GM21619 (cell line): Measurements from ENCODE around the gene MMP15.
"Not testable (repeated sequence)": the region's sequence is repeated elsewhere in the genome, so short reads cannot be mapped to it uniquely, and the experiment has no call there.

Experiments used
- ATAC-seq: cut with Tn5 transposase; IDR thresholded peaks from one replicate; pipeline ENCODE4 v1.9.1; 2021; ENCODE audit not compliant: unreplicated experiment

The MMP15 gene

DNA sequence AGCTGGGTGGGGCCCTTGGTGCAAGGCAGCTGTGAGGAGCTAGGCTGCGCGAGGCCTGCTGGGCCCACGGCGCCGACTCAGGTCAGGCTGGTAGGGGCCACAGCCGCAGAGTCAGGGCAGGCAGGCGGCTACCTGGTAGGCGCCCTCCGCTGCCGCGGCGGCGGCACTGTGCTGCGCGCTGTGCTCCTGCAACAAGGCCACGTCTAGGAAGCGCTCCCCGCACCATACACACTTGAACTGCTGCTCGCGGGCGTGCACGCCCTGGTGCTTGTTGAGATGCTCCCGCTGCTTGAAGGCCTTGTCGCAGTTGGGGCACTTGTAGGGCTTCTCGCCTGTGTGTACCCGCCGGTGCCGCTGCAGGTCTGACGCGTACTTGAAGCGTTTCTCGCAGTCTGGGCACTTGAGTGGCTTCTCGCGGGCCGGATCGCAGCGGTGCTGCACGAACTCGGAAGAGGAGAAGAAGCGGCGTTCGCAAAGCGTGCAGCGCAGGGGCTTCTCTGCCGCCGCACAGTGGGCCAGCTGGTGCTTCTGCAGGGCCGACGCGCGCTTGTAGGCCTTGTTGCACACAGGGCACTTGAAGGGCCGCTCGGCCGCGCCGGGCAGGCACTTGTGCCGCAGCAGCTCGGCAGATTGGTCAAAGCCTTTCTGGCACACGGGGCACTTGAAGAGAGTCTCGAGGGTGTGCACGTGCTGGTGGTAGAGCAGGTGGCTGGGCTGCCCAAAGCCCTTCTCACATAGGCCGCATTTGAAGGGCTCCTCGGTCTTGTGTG, 29.0 kb upstream of the MMP15 start:
- no peak for ATAC-seq

DNA sequence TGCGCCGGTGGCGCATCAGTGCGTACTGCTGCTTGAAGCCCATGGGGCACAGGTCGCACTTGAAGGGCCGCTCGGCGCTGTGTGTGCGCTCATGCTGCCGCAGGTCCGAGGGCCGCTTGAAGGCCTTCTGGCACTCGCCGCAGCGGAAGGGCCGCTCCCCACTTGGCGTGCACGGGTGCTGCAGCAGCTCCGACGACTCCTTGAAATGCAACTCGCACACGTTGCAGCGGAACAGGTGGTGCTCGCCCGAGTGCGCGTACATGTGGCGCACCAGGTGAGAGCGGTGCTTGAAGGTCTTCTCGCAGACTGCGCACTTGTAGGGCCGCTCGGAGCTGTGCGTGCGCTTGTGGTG, 28.4 kb upstream of the MMP15 start:
- ATAC-seq: no peak

DNA sequence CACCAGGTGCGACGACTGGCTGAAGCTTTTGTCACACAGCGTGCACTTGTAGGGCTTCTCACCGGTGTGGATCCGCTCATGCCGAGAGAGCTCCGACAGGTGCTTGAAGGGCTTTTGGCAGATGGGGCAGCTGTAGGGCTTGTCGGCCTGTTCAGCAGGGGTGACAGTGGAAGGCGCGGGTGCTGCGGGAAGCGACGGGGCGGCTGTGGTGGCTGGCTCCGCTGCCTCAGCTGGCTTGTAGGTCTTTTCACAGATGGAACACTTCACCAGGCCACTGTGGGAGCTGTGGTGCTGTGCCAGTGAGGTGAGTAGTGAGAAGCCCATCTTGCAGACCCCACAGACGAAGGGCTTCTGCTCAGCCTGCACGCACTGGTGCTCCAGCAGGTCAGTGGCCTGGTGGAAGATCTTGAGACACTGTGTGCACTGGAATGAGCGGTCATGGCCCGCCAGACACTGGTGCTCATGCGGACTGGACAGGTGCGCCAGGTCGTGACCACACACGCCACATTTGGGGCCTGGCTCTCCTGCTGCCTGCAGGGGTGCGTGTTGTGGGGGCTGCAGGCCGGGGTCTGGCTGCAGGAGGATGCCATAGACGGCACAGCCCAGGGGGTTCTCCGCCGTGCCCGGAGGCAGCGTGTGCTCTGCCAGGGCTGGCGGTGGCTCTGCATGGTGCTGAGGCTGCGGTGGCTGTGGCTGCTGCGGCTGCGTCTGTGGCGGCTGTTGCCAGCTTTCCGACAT, 27.9 kb upstream of the MMP15 start:
- ATAC-seq: no peak

DNA sequence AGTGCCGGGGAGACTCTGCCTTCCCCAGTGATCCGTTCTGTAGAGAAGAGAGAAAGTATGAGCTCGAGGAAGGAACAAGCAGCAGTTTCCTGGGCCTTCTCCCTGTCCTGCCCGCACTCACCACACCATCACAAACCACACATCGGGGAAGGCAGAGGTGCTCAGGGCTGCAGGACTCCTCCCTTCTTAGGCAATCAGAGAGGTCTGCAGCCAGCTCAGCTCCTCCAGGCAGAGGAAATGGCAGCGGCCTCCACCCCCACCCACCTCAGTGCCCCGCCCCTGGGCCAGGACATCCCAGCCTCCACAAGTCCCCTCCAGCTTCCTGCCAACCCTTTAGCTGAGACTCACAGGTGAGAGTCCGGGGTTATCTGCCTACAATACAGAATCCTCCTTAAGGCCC, 27.1 kb upstream of the MMP15 start:
- no peak for ATAC-seq

DNA sequence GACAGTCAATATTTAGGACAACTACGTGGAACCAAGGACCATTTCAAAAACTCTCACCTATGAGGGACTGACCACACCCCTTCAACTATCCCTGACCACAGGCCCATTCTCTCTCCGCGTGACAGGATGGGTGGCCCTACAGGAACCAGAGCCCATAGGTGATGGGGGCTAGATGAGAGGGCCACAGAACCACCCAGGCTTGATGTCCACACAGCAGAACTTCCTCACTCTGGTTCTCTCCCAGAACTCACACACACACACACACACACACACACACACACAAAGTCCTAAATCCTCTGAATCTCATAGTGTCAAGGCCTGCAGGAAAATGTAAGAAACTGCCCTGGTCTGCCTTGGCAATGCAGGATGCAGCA, 26.6 kb upstream of the MMP15 start:
- ATAC-seq: no peak

DNA sequence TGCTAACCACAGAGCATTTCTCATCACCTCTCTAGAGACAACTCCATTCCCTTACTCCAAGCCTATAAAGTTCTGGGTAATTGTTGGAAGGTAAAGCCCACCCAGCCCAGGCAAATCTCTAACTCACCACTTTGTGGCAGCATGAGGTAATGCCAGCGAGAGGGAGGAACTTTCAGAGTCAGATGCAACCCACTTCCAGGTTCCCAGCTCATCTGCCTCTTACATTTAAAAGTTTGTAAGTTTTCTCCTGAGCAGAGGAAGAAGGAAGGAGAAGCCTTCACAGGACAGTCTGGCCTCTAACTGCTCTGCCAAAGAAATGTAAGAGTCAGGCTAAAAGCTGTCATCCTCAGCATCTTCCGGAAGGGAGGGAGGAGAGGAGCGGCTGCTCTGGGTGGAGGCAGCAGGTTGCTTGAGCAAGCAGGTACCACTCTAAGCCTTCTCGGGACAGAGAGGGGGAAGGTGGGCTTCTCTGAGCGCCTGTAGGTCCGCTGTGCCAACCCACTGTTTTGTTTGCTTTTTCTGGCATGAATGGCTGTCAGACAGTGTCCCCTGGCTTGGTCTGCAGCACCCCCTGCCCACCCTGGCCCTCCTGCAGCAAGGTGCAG, 26.1 kb upstream of the MMP15 start:
- peak; percentile 1 for ATAC-seq

DNA sequence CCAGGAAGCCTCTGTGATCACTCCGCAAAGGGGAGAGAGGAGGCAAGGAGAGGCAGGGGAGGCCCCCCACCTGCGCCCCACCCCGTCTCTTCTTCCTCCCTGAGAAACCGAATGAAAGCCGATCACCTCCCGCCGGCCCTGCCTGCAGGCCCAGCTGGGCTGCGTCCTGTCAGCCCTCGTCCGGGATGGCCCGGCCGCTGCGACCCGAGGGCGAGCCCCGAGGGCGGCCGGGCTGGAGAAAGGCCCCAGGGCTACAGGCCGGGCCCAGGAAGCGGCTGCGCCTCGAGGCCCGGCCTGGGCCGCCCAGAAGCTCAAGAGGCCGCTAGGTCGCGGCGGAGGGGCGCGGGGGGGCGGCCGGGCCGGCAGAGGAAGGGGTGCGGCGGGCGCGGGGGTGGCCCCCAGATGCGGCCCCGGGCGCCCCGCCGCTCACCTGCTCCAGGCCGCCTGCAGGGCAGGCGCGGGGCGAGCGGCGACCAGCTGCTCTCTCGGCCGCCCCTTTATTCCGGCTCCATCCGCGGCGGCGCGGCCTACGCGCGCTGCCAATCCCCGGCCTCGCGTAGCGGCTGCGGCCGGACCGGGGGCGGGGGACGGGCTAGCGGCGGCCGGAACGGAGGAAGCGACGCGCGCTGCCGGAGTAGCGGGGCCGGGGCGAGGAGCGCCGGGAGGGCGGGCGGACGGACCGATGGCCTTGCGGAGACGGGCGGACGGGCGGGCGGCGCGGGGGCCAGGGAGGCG, 25.4 kb upstream of the MMP15 start, which contains the start of gene ZNF319:
TSS of gene ZNF319 (minus strand) at position 702 of the 735 bp plus-strand sequence. CDS start 2,407 bp downstream, outside the sequence.
- ATAC-seq: peak; percentile 24

DNA sequence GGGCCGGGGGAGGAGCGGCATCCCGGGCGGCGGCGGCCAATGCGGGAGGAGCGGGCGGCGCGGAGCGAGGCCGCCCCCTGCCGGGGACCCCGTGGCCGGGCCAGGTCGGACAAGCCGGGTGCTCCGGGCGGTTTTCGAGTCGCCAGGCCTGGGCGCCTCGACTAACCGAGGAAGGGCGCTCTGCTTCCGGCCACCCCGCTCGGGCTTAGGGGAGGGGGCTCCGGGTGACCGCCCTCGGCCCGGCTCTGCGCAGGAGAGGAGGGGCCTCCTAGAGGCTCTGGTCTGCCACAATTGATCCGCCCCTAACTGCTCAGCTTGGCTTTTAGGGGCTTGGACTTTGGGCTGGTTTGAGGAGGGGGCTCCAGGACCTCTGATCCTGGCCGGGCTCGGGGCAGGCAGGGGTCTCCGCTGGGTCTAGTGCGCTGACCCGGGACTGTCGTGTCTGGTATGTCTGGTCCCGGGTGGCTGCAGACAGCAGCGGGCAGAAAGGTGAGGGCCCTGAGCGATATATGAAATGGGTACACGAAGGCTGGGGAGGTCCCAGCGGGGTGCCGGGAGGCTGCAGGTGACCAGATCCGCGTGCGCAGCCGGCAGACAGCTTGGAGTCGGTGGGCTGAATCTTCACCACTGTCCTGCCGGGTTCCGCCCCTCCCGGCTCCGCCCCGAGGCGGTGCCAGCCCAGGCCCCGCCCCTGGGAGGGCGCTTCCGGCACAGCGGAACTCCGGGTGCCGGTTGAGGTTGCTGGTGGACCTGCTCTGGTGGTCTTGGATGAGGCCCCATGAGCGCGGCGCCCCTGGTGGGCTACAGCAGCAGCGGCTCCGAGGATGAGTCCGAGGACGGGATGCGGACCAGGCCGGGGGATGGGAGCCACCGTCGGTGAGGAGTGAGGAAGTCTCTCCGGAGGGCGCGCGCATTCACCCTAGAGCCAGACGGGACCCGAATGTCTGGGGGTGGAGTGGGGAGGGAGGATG, 24.6 kb upstream of the MMP15 start, which contains the start of gene USB1:
TSS of gene USB1 (plus strand) at position 702 of the 971 bp plus-strand sequence. CDS start at position 779, 77 bp downstream.
- ATAC-seq: peak; percentile 72

DNA sequence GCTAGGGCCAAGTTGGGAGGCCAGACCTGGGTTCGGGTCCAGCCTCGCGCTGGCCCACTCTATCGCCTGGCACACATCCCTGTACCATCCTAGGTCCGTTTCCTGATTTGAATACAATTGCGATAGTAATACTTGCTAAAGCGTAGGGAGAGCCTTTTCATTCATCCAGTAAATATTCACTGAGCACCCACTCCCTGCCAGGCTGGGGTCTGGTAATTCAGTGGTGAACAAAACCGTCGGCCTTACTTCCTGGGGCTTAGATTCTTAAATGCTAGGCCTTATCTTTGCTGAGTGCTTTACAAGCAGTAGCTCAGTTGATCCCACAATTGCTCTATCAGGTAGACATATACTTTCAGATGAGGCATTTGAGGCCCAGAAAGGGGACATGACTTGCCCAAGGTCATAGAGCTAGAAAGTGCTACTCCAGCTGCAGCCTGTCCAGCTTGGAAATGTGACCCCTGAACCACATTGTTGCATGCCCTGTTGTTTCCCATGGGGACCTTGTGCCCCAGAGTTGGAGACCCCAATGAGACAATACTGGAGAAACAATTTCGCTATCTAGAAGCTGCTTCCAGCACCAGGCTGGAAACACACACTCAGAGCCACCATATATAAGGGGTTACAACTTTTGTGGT, 23.7 kb upstream of the MMP15 start:
- no peak for ATAC-seq

DNA sequence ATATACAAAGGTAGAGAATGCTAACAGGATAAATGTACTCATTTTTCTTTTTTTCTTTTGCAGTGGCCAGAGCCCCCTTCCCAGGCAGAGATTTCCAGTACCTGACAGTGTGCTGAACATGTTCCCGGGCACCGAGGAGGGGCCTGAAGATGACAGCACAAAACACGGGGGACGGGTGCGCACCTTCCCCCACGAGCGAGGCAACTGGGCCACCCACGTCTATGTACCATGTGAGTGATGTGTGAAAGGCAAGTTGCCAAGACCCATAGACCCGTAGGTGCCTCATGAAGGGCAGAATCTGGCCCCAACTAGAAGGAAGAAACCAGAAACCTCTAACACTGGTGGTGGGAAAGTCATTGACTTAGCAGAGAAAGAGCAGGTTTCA, 23.1 kb upstream of the MMP15 start:
- ATAC-seq: no peak

DNA sequence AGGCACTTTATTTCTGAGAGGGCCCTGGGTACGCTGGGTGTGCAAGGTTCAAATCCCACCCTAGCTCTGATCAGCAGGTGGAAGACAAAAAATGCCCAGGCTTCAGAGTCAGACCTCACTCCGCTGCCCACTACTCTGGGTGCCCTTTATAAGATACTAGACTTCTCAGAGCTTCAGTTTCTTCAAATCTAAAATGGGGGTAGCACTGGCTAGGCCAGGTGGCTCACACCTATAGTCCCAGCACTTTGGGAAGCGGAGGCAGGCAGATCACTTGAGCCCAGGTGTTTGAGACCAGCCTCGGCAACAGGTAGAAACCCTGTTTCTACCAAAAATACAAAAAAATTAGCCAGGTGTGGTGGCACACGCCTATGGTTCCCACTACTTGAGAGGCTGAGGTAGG, 22.6 kb upstream of the MMP15 start:
- ATAC-seq: no peak

DNA sequence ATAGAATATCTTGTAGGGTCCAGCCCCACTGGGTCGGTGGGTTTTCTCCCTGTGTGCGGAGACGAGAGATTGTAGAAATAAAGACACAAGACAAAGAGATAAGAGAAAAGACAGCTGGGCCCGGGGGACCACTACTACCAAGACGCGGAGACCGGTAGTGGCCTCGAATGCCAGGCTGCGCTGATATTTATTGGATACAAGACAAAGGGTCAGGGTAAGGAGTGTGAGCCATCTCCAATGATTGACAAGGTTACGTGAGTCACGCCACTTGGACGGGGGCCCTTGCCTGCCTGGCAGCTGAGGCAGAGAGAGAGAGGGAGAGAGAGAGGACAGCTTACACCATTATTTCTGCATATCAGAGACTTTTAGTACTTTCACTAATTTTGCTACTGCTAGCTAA, 20.8 kb upstream of the MMP15 start:
- ATAC-seq: not testable (repeated sequence)

DNA sequence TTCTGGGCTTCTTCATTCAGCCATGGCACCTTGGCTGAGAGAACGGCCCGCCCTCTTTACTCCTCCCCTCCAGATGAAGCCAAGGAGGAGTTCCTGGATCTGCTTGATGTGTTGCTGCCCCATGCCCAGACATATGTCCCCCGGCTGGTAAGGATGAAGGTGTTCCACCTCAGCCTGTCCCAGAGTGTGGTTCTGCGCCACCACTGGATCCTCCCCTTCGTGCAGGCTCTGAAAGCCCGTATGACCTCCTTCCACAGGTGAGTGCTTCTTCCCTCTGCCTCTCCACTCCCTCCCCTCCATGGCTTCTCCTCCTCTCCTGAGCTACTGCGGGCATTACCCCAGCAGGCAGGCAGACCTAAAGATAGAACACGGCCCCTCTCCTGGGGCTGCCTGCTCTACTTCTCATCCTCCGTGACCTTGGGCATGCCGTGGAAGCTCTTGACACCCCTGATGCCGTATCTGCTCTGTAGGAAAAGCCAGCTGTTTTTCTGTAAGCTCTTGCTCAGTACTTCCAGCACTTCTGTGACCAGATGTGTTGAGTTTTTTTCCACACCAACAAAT, 15.6 kb upstream of the MMP15 start:
- ATAC-seq: no peak

DNA sequence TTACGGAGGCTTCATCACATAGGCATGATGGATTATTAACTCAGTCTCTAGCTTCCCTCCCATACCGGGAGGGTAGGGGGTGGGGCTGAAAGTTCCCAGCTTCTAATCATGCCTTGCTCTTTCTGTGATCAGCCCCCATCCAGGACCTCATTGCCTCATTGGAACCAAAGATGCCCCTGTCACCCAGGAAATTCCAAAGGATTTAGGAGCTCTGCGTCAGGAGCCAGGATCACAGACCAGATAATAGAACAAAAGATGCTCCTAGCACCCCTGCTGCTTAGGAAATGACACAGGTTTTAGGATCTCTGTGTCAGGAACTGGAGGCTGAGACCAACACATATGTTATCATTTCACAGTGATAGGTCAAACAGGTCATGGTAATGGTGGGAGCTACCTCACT, 14.7 kb upstream of the MMP15 start:
- ATAC-seq: no peak

DNA sequence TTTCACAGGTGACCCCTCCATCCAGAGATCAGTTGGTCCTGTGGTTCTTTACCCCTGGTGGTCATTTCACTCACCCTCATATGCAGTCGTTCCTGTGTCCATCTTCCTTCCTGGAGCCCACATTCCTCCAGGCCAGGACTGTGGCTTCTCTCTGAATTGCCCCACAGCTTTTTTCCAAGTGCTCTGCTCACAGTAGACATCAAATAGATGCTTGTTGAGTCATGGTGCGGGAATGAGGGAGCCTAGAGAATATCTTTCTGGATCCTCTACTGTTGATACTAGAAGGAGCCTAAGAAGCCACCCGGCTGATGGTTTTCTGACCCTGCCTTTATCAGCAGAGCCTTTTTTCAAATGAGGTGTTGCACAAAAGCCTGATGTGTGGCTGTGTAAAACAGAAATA, 13.9 kb upstream of the MMP15 start:
- no peak for ATAC-seq

DNA sequence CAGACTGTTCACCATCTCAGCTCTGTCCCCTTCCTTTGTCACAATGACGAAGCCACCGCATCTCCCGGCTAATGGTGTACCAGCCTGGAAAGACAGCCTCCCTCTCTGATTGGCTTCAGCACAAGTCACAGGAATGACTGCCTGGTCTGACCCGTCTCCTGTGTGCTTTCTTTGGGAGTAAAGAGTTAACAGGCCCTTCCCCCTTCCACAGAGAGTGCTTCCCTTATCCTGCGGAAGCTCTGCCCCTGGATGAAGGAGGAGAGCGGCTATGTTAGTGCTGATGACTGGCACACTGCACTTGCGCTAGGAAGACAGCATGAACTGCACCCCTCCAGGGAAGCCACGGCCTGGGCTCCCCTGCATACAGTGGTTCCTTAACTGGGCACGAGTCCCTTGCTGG, 13.1 kb upstream of the MMP15 start:
- ATAC-seq: no peak

DNA sequence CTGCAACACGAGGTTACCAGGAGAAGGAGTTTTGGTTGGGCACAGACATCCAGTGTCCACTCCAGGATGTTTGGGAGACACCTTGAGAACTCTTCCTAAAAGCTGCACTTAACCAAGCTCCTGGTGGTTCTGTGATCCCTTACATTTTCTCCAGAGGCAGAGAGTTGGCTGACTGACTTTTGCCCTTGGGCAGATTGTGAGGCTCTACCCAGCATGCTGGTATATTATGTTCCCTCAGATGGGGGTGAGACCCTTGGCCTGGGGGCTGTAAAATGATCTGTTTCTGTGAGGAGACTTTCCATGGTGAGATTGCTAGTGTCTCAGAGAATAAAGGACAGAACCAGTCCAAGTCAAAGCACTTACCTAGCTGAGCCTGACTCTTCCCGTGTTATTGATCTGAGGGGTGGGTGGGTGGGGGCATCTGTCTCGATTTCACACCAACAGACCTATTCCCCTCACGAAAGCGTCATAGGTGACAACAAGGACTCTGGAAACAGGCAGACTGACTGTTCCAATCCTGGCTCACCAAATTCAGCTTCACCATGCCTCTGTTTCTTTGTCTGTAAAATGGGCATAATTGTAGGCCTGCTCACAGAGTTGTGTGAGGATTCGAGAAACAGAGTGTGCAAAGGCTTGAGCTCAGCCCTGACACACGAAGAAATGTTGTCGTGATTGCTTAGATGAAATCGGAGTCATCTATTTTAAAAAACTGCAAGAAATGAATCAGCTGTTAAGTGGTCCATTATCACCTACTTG, 12.2 kb upstream of the MMP15 start:
- no peak for ATAC-seq

DNA sequence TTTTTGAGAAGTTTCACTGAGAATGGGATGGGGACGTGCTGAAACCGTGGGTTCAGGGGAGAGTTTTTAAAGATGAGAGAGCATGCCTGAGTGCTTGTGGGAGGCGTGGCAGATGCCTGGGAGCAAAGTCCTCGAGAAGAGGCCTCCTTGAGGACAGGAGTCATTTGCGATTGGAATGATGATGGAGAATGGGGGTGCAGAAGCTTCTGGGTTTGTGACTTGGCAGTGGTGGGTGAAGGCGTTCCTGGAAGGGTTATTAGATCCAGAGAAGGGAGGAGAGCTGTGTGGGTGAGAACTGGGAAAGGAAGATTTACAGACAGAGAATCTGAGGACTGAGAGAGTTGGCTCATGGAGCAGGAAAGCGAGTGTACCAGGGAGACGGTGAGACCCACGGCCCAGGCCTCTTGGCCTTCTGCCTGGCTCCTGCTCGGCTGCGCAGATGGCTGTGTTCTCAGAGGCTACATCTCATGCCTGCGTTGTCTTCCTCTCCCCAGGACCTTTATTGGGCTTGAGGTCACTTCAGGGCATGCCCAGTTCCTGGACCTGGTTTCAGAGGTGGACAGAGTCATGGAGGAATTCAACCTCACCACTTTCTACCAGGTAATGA, 8.6 kb upstream of the MMP15 start:
- ATAC-seq: no peak
